Gastroesophageal sphincter (tissue), 4 donors: Measurements from ENCODE around the gene ACVR2B. TPM values are rescaled to one million over a fixed set of nuclear protein-coding genes. Genes with fewer than 3 reads are reported as not detected.
A peak's percentile ranks its signal among the peaks of the same experiment; 100 is the strongest.

ENCODE experiments used
- ATAC-seq: fragments of 150-250 bp; one replicate; pipeline ENCODE4 v1.9.1; 2016; ENCODE audit warnings: mild to moderate bottlenecking, moderate library complexity
- H3K27ac ChIP-seq, 4 donors: fragments of 200-600 bp; sonication (generic) in 3 of 4; 1 replicate in 3 of 4; 2 replicates in 1 of 4; pipeline ENCODE4 v1.5.1; 2016 to 2019
- H3K27me3 ChIP-seq: fragments of 200-600 bp; sonication (generic); one replicate; pipeline ENCODE4 v1.5.1; 2019
- H3K36me3 ChIP-seq, 2 donors: fragments of 200-600 bp; sonication (generic); one replicate each; pipeline ENCODE4 v1.5.1; 2019; ENCODE audit warnings: control low read depth in 1 of 2
- H3K4me1 ChIP-seq, 3 donors: fragments of 200-600 bp; sonication (generic); 1 replicate in 2 of 3; 2 replicates in 1 of 3; pipeline ENCODE4 v1.5.1; 2016 to 2019; ENCODE audit warnings: control low read depth in 2 of 3
- H3K4me3 ChIP-seq, 2 donors: fragments of 200-600 bp; sonication (generic); one replicate each; pipeline ENCODE4 v1.5.1; 2019; ENCODE audit warnings: mild to moderate bottlenecking in 1 of 2, moderate library complexity in 1 of 2
- H3K9me3 ChIP-seq, 3 donors: fragments of 200-600 bp; sonication (generic); one replicate each; pipeline ENCODE4 v1.5.1; 2017 to 2019; ENCODE audit warnings: control low read depth in 2 of 3
- EP300 ChIP-seq: sonication (generic); formaldehyde crosslinking; IDR thresholded peaks from one replicate; pipeline ENCODE4 v1.6.1; 2017; ENCODE audit warnings: antibody characterized with exemption, mild to moderate bottlenecking
- POLR2A ChIP-seq, 2 donors: fragments of 450-650 bp; IDR thresholded peaks; one replicate each; pipeline ENCODE4 v1.6.1; 2017; ENCODE audit warnings: antibody characterized with exemption in 2 of 2, mild to moderate bottlenecking in 2 of 2, moderate library complexity in 1 of 2
- POLR2AphosphoS5 ChIP-seq: sonication (generic); formaldehyde crosslinking; IDR thresholded peaks from one replicate; pipeline ENCODE4 v1.6.1; 2017; ENCODE audit warnings: antibody characterized with exemption
- WGBS, 2 donors: methylation state at CpG; one replicate each; pipeline ENCODE4 v1.1.5; 2018; ENCODE audit warnings: low coverage in 1 of 2; 5-methylcytosine and 5-hydroxymethylcytosine counted together
- total RNA-seq, 4 donors: library from RNA; depleted of rRNA; stranded (reverse); fragments of >200 nt; gene quantifications; one replicate each; pipeline ENCODE4 v1.1.0, GENCODE V29; 2016
- TF ChIP-seq, protein P1 (sequence below), 4 experiments: fragments of 200-600 bp in 2 of 4; fragments of 450-650 bp in 2 of 4; sonication (generic) in 1 of 4; IDR thresholded peaks; one replicate each; pipeline ENCODE4 v1.5.1; 2017 to 2019; ENCODE audit warnings: antibody characterized with exemption in 4 of 4, mild to moderate bottlenecking in 2 of 4, moderate library complexity in 2 of 4

Gene ACVR2B
- total RNA-seq, 4 donors from 2014 or later = 5.5 to 9.2 (median 7.6) TPM

GRCh38 chr3:38524141-38524739 lies 70.5 kb downstream of the ACVR2B start:
- Histone ChIP-seq H3K27ac (no peak overlapping the region), H3K4me1 (peaks cover 0 to 4% (median 0%) of the 10 kb centered on the region in 3 donors), H3K9me3 (no peaks in the 10 kb centered on the region), H3K36me3 (peaks cover 3 to 74% of the 10 kb centered on the region in 2 donors), H3K4me3 (no peak overlapping the region), H3K27me3 (no peaks in the 10 kb centered on the region)
- 85 to 92% methylated on average over 3 to 5 of the region's 5 CpGs for WGBS, 2 donors
- no peak for ATAC-seq
- TF ChIP-seq, protein P1, sequence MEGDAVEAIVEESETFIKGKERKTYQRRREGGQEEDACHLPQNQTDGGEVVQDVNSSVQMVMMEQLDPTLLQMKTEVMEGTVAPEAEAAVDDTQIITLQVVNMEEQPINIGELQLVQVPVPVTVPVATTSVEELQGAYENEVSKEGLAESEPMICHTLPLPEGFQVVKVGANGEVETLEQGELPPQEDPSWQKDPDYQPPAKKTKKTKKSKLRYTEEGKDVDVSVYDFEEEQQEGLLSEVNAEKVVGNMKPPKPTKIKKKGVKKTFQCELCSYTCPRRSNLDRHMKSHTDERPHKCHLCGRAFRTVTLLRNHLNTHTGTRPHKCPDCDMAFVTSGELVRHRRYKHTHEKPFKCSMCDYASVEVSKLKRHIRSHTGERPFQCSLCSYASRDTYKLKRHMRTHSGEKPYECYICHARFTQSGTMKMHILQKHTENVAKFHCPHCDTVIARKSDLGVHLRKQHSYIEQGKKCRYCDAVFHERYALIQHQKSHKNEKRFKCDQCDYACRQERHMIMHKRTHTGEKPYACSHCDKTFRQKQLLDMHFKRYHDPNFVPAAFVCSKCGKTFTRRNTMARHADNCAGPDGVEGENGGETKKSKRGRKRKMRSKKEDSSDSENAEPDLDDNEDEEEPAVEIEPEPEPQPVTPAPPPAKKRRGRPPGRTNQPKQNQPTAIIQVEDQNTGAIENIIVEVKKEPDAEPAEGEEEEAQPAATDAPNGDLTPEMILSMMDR (IDR thresholded peaks at IDR 0.05) = no peak
- TF ChIP-seq POLR2A (IDR thresholded peaks at IDR 0.05) = no peak
- TF ChIP-seq EP300 = no peak
- no peak for TF ChIP-seq POLR2AphosphoS5

DNA sequence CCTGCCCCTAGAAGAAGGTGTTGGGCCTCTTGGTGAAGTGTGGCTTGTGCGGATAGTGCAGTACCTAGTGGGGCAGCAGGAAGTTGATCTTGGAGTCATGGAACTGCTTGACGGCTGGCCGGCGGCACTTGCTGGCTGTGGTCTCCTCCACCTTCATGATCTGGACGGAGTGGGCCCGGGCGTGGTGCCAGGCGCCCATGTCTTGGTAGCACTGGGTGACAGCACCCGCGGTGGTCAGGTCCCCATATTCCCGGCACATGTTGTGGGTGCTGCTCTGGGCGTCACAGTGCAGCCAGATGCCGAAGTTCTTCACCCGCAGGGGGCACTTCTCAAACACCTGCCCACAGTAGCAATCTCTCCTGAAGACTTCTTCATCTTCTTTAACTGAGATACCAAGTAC lies 73.1 kb downstream of the ACVR2B start:
- Histone ChIP-seq H3K36me3 (peaks cover 3 to 90% of the 10 kb centered on the region in 2 donors), H3K4me3 (no peak overlapping the region), H3K27ac (no peak overlapping the region), H3K9me3 (no peaks in the 10 kb centered on the region), H3K4me1 (no peaks in the 10 kb centered on the region), H3K27me3 (no peaks in the 10 kb centered on the region)
- no peak for ATAC-seq
- WGBS, 2 donors = no CpG with 5 or more reads among the region's 14 CpGs
- TF ChIP-seq POLR2A (IDR thresholded peaks at IDR 0.05) (no peak), EP300 (no peak), POLR2AphosphoS5 (no peak)
- TF ChIP-seq, protein P1 (IDR thresholded peaks at IDR 0.05) = no peak

- no peak for TF ChIP-seq POLR2A (IDR thresholded peaks at IDR 0.05)
- TF ChIP-seq EP300 = no peak
- TF ChIP-seq POLR2AphosphoS5 = no peak
- TF ChIP-seq, protein P1 (IDR thresholded peaks at IDR 0.05) = no peak
- no peaks in the 10 kb centered on the region for H3K27me3 ChIP-seq
- WGBS, 2 donors = no CpG with 5 or more reads among the region's 1 CpG
- H3K36me3 ChIP-seq = peaks cover 3 to 88% of the 10 kb centered on the region in 2 donors
- no peaks in the 10 kb centered on the region for H3K9me3 ChIP-seq
- no peak overlapping the region for H3K27ac ChIP-seq
- H3K4me3 ChIP-seq = no peak overlapping the region
- no peaks in the 10 kb centered on the region for H3K4me1 ChIP-seq
- ATAC-seq = no peak
Measured at GRCh38 chr3:38528457-38528856, 74.8 kb downstream of the ACVR2B start.

DNA sequence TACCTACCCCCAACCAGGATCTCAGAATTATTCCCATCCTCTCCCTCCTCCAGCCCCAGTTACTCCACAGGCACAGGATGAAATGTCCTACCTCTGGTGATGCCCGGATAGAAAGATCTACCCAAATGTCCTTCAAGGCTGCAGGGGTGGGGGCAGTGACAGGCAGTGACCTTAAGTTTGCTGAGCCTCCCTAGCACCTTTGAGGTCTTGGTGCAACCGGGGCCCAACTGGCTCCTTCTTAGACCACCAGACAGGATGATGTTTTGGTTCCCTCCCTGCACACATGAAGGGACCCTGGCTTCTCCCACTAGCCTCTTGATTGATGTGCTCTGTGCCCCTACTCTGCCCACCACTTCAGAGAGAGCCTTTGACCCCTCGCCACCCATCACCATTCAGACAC lies 78.8 kb downstream of the ACVR2B start:
- H3K4me1 ChIP-seq = no peaks in the 10 kb centered on the region
- H3K27ac ChIP-seq = no peak overlapping the region
- 92% methylated on average over 2 of the region's 3 CpGs; no CpG with 5 or more reads in 1 of the 2 donors for WGBS, 2 donors
- no peaks in the 10 kb centered on the region for H3K9me3 ChIP-seq
- H3K36me3 ChIP-seq = peaks cover 0 to 80% of the 10 kb centered on the region in 2 donors
- ATAC-seq = no peak
- TF ChIP-seq, protein P1 (IDR thresholded peaks at IDR 0.05) = no peak
- TF ChIP-seq POLR2A (IDR thresholded peaks at IDR 0.05) = no peak
- TF ChIP-seq EP300 = no peak
- TF ChIP-seq POLR2AphosphoS5 = no peak
- H3K4me3 ChIP-seq = no peak overlapping the region
- H3K27me3 ChIP-seq = no peaks in the 10 kb centered on the region

- no peaks in the 10 kb centered on the region for H3K9me3 ChIP-seq
- ATAC-seq = peak; percentile 29
- H3K4me1 ChIP-seq = no peaks in the 10 kb centered on the region
- H3K27ac ChIP-seq = no peak overlapping the region
- H3K36me3 ChIP-seq = peaks cover 0 to 75% of the 10 kb centered on the region in 2 donors
- no peaks in the 10 kb centered on the region for H3K27me3 ChIP-seq
- no peak for TF ChIP-seq POLR2A (IDR thresholded peaks at IDR 0.05)
- TF ChIP-seq, protein P1 (IDR thresholded peaks at IDR 0.05) = no peak
- TF ChIP-seq EP300 = no peak
- TF ChIP-seq POLR2AphosphoS5 = no peak
- 76% methylated on average over 2 of the region's 13 CpGs; no CpG with 5 or more reads in 1 of the 2 donors for WGBS, 2 donors
- no peak overlapping the region for H3K4me3 ChIP-seq
Measured at GRCh38 chr3:38533285-38533976, 79.7 kb downstream of the ACVR2B start.
